Coronary artery (tissue), 2 donors: ENCODE data around the gene PNPLA2.

ENCODE experiments used
- DNase-seq: peaks from one replicate; pipeline ENCODE4 v3.0.0-alpha.2; 2017; ENCODE audit warnings: low spot score
- H3K27ac ChIP-seq, 2 donors: fragments of 200-600 bp; sonication (generic); one replicate each; pipeline ENCODE4 v1.5.1; 2016 to 2019
- H3K4me3 ChIP-seq: fragments of 200-600 bp; sonication (generic); 2 replicates; pipeline ENCODE4 v1.5.1; 2016; ENCODE audit warnings: mild to moderate bottlenecking, moderate library complexity
- TF ChIP-seq, protein P1 (sequence below): fragments of 200-600 bp; sonication (generic); IDR thresholded peaks from one replicate; pipeline ENCODE4 v1.5.1; 2019; ENCODE audit warnings: antibody characterized with exemption

PNPLA2 gene

DNA sequence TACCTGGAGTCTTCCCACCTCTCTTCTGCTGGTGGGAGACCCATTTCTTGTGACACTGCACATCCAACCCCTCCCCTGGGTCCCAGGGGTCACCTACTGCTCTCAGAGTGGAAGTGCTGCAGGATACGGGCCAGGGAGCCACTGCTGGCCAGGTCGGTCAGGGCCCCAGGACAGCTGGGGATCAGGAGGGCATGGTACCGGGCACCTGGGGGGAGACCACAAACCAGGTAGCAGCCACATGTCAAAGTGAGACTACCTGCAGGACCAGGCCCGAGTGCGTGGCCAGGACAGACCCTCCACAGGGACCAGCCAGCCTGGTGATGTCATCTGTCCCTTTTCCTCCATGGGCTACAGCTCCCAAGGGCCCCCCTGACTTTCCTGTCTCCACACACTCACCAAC, 45.3 kb upstream of the PNPLA2 start:
- no peak for DNase-seq
- H3K4me3 ChIP-seq = no peak overlapping the region
- TF ChIP-seq, protein P1, sequence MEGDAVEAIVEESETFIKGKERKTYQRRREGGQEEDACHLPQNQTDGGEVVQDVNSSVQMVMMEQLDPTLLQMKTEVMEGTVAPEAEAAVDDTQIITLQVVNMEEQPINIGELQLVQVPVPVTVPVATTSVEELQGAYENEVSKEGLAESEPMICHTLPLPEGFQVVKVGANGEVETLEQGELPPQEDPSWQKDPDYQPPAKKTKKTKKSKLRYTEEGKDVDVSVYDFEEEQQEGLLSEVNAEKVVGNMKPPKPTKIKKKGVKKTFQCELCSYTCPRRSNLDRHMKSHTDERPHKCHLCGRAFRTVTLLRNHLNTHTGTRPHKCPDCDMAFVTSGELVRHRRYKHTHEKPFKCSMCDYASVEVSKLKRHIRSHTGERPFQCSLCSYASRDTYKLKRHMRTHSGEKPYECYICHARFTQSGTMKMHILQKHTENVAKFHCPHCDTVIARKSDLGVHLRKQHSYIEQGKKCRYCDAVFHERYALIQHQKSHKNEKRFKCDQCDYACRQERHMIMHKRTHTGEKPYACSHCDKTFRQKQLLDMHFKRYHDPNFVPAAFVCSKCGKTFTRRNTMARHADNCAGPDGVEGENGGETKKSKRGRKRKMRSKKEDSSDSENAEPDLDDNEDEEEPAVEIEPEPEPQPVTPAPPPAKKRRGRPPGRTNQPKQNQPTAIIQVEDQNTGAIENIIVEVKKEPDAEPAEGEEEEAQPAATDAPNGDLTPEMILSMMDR = no peak
- H3K27ac ChIP-seq = no peak overlapping the region

DNA sequence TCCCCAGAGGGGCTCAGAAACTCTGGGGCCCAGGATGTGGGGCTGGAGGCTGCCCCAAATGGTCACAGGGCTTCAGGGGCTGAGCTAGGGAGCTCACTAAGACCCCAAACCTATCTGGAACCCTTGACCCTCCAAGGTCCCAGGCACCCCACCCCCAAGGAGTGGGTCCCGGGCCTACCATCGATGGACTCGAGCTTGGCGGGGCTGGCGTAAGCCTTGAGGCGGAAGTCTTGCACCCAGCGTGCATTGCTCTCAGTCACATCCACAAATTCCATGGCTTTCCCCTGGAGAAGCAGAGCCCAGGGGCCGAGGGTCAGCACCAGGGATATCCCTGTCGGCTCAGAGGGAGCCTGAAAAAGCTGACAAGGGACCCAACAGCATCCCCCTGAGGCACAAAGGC, 44.9 kb upstream of the PNPLA2 start:
- no peak overlapping the region for H3K27ac ChIP-seq
- no peak for DNase-seq

DNA sequence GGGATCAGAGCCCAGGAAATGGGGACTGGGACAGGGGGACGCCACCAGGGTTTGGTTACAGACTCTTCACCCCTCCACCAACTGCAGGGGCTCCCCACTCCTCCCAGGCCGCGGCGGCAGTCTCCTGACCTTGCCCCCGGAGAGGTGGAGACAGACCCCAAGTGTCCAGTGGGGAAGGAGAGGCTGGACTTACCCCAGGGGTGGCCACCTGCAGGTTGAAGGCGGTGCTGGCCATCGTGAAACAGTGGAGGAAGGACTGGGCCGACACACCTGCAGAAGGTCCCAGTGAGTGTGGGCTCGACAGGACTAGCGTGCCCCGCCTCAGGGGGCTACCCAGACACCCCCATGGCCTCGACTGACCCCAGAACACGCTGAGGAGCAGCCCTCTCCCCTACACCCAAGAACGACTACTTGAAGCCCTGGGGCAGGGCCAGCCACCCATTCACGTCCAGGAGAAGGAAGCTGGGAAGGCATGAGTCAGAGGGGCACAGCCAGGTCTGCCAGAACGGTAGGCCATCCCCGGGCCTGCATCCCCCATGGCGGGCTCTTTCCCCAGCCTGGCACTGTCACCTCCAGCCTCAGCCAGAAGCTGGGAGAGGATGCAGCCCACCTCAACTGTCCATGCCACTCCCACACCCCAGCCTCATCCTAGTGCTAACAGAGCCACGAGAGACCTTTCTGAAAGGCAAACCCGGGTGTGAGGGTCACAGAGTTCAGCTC, 43.7 kb upstream of the PNPLA2 start:
- H3K27ac ChIP-seq = no peak overlapping the region
- DNase-seq = no peak
- TF ChIP-seq, protein P1 = no peak
- H3K4me3 ChIP-seq = peak overlapping the region; percentile 1

More for the DNA sequence above, 44.9 kb upstream of the PNPLA2 start:
- TF ChIP-seq, protein P1 = no peak
- no peak overlapping the region for H3K4me3 ChIP-seq

DNA sequence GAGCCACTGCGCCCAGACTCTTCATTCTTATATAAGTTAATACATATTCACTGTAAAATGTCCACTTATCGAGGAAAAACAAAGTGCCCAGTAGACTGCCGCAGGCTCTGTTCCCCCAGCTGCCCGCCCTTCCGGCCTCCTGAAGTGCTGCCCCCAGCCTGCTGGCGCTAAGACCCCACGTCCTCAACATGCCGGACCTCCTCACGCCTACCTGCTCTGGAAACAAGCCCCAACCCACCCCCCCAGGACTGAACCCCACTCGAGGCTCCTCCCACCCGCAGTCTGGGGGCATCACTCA, 42.5 kb upstream of the PNPLA2 start:
- Histone ChIP-seq H3K27ac (no peak overlapping the region), H3K4me3 (peak overlapping the region; percentile 95)
- no peak for DNase-seq
- TF ChIP-seq, protein P1 = no peak

DNA sequence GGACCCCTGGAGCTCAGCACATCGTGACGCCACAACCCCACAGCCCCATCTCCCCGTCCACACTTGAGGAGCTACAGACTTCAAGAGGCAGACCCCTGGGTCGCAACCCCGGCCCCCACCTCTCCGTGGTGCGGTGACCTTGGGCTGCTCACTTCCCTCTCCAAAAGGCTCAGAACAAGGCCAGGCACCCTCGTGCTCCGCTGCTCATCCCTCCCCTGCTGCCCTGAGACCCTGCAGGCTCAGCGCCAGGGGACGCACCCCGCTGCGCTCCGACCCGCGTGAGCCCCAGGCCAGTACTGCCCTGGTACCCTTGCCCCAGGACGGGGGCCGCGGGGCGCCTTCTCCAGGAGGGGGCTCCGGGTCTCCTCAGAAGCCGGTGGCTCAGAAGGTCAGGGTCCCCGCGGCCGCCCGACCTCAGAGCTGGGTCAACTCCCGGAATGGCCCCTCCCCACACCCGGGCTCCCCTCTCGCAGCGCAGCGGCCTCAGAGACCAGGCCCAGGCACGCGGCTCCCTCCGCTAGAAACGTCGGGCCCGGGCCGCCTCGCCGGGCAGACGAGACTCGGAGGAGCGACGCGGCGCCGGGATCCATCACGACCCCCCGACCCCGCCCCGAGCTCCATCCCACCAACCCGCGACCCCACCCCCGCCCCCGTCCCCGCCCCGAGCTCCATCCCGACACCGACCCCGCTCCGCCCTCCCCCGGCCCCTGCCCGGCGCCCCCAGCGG, 42.0 kb upstream of the PNPLA2 start:
- TF ChIP-seq, protein P1 = no peak
- DNase-seq = no peak
- peak overlapping the region; percentile 95 for H3K4me3 ChIP-seq
- H3K27ac ChIP-seq = peak overlapping the region; percentile 63 to 82

DNA sequence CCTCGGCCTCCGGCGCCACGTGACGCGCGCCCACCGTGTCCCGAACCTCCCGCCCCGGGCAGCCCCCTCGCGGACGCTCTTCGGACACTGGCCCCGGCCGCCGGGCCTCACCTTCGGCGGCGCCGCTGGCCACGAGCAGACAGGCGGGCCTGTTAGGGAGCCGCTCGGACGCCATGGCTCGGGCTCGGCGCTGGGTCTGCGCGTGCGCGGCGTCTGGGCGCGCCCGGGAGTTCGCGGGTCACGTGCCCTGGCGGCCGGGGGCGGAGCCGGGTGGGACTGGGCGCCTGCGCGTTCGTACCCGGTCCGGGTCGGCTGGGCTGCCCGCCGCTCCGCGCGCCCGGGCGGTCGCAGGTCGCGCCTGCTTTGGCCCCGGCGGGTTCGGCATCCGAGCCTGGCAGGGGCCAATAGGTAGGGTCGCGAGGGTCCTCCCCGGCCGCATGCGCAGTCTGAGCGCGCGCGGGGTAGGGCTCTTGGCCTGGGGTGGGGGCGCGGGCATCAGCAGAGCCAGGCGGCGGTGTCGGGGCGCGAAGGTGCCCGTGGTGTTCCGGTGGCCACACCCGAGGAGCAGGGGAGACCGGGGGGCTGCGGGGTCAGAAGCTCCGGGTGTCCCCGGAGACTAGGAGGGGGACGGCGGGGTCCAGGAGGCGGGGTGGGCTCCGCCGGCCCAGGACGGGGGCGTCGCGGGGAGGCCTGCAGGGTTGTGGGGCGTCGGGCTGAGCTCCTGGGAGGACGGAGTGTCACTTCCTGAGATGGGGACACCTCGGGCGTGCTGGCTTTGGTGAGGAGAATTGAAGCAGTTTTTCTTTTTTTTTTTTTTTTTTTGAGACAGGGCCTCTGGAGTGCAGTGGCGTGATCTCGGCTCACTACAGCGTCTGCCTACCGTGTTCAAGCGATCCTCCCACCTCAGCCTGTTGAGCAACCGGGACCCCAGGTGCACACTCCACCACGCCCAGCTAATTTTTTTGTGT, 41.1 kb upstream of the PNPLA2 start, which contains the start of gene GATD1:
Gene GATD1, minus strand, starts transcription at position 200 of the 968 bp plus-strand sequence. Its CDS starts 25 bp downstream, at position 175.
- TF ChIP-seq, protein P1 = no peak
- H3K4me3 ChIP-seq = peak within 1 kb of the TSS; percentile 95
- peak; percentile 91 for DNase-seq
- H3K27ac ChIP-seq = peak within 1 kb of the TSS; percentile 63 to 82
